ENCODE data around the gene ZFAND3.

ZFAND3 gene

GRCh38 chr6:38170666-38171355 lies 351.3 kb downstream of the ZFAND3 start:
- in situ Hi-C loops (cut with MboI; ENCODE audit: low sequenced_read_pairs): no loop called here

GRCh38 chr6:38171997-38172738 lies 352.6 kb downstream of the ZFAND3 start:
- Histone ChIP-seq H3K4me3 (no peak overlapping the region), H3K4me1 (peaks cover 8% of the 10 kb centered on the region), H3K9me3 (no peaks in the 10 kb centered on the region), H3K36me3 (replicated peaks) (no peaks in the 10 kb centered on the region), H3K27me3 (ENCODE audit: low read depth) (no peaks in the 10 kb centered on the region)
- in situ Hi-C loops (cut with MboI; ENCODE audit: low sequenced_read_pairs): no loop called here
- DNase-seq (ENCODE audit: low spot score in 2 of 2): no peak

More at GRCh38 chr6:38170666-38171355, 351.3 kb downstream of the ZFAND3 start:
- no peaks in the 10 kb centered on the region for H3K36me3 ChIP-seq (replicated peaks)
- H3K9me3 ChIP-seq: no peaks in the 10 kb centered on the region
- no peaks in the 10 kb centered on the region for H3K27me3 ChIP-seq (ENCODE audit: low read depth)
- no peaks in the 10 kb centered on the region for H3K4me1 ChIP-seq
- DNase-seq (ENCODE audit: low spot score in 2 of 2): no peak
- H3K4me3 ChIP-seq: no peak overlapping the region

- Histone ChIP-seq H3K4me1 (peaks cover 13% of the 10 kb centered on the region), H3K27me3 (ENCODE audit: low read depth) (no peaks in the 10 kb centered on the region), H3K9me3 (no peaks in the 10 kb centered on the region), H3K4me3 (no peak overlapping the region), H3K36me3 (replicated peaks) (no peaks in the 10 kb centered on the region)
- in situ Hi-C loops (cut with MboI; ENCODE audit: low sequenced_read_pairs): no loop called here
- no peak for DNase-seq (ENCODE audit: low spot score in 2 of 2)
These were observed 353.3 kb downstream of the ZFAND3 start for GRCh38 chr6:38172739-38173410.

- Histone ChIP-seq H3K9me3 (no peaks in the 10 kb centered on the region), H3K4me1 (peaks cover 13% of the 10 kb centered on the region), H3K27me3 (ENCODE audit: low read depth) (no peaks in the 10 kb centered on the region), H3K36me3 (replicated peaks) (no peaks in the 10 kb centered on the region), H3K4me3 (no peak overlapping the region)
- no peak for DNase-seq (ENCODE audit: low spot score in 2 of 2)
- in situ Hi-C loops (cut with MboI; ENCODE audit: low sequenced_read_pairs): no loop called here
These were observed 354.4 kb downstream of the ZFAND3 start for GRCh38 chr6:38173909-38174308.

GRCh38 chr6:38174315-38174714 lies 354.8 kb downstream of the ZFAND3 start:
- no peaks in the 10 kb centered on the region for H3K27me3 ChIP-seq (ENCODE audit: low read depth)
- DNase-seq (ENCODE audit: low spot score in 2 of 2): no peak
- H3K4me1 ChIP-seq: peaks cover 13% of the 10 kb centered on the region
- H3K9me3 ChIP-seq: no peaks in the 10 kb centered on the region
- in situ Hi-C loops (cut with MboI; ENCODE audit: low sequenced_read_pairs): no loop called here
- no peak overlapping the region for H3K4me3 ChIP-seq
- no peaks in the 10 kb centered on the region for H3K36me3 ChIP-seq (replicated peaks)

- Histone ChIP-seq H3K27me3 (ENCODE audit: low read depth) (no peaks in the 10 kb centered on the region), H3K36me3 (replicated peaks) (no peaks in the 10 kb centered on the region), H3K4me3 (no peak overlapping the region), H3K4me1 (peaks cover 13% of the 10 kb centered on the region), H3K9me3 (no peaks in the 10 kb centered on the region)
- DNase-seq (ENCODE audit: low spot score in 2 of 2): no peak
- in situ Hi-C loops (cut with MboI; ENCODE audit: low sequenced_read_pairs): no loop called here
These were observed 355.4 kb downstream of the ZFAND3 start for GRCh38 chr6:38174806-38175495.

GRCh38 chr6:38175786-38176185 lies 356.3 kb downstream of the ZFAND3 start:
- no peaks in the 10 kb centered on the region for H3K36me3 ChIP-seq (replicated peaks)
- no peaks in the 10 kb centered on the region for H3K9me3 ChIP-seq
- no peaks in the 10 kb centered on the region for H3K27me3 ChIP-seq (ENCODE audit: low read depth)
- H3K4me1 ChIP-seq: peaks cover 13% of the 10 kb centered on the region
- in situ Hi-C loops (cut with MboI; ENCODE audit: low sequenced_read_pairs): no loop called here
- DNase-seq (ENCODE audit: low spot score in 2 of 2): no peak
- H3K4me3 ChIP-seq: no peak overlapping the region

GRCh38 chr6:38176797-38177751 lies 357.5 kb downstream of the ZFAND3 start:
- Histone ChIP-seq H3K27me3 (ENCODE audit: low read depth) (no peaks in the 10 kb centered on the region), H3K9me3 (no peaks in the 10 kb centered on the region), H3K4me3 (no peak overlapping the region), H3K4me1 (peaks cover 13% of the 10 kb centered on the region), H3K36me3 (replicated peaks) (no peaks in the 10 kb centered on the region)
- in situ Hi-C loops (cut with MboI; ENCODE audit: low sequenced_read_pairs): no loop called here
- peak; percentile 75 to 78 for DNase-seq (ENCODE audit: low spot score in 2 of 2)

GRCh38 chr6:38177882-38178583 lies 358.5 kb downstream of the ZFAND3 start:
- in situ Hi-C loops (cut with MboI; ENCODE audit: low sequenced_read_pairs): no loop called here
- Histone ChIP-seq H3K4me1 (peaks cover 13% of the 10 kb centered on the region), H3K36me3 (replicated peaks) (no peaks in the 10 kb centered on the region), H3K4me3 (no peak overlapping the region), H3K27me3 (ENCODE audit: low read depth) (no peaks in the 10 kb centered on the region), H3K9me3 (no peaks in the 10 kb centered on the region)
- no peak for DNase-seq (ENCODE audit: low spot score in 2 of 2)

- Histone ChIP-seq H3K36me3 (replicated peaks) (no peaks in the 10 kb centered on the region), H3K4me1 (peaks cover 13% of the 10 kb centered on the region), H3K4me3 (no peak overlapping the region), H3K27me3 (ENCODE audit: low read depth) (no peaks in the 10 kb centered on the region), H3K9me3 (no peaks in the 10 kb centered on the region)
- in situ Hi-C loops (cut with MboI; ENCODE audit: low sequenced_read_pairs): no loop called here
- DNase-seq (ENCODE audit: low spot score in 2 of 2): no peak
These were observed 359.0 kb downstream of the ZFAND3 start for GRCh38 chr6:38178584-38178886.

GRCh38 chr6:38179300-38179699 lies 359.8 kb downstream of the ZFAND3 start:
- H3K36me3 ChIP-seq (replicated peaks): no peaks in the 10 kb centered on the region
- H3K27me3 ChIP-seq (ENCODE audit: low read depth): no peaks in the 10 kb centered on the region
- H3K4me3 ChIP-seq: no peak overlapping the region
- H3K9me3 ChIP-seq: no peaks in the 10 kb centered on the region
- peak in 1 of 2 experiments; percentile 6 for DNase-seq (ENCODE audit: low spot score in 2 of 2)
- peaks cover 13% of the 10 kb centered on the region for H3K4me1 ChIP-seq
- in situ Hi-C loops (cut with MboI; ENCODE audit: low sequenced_read_pairs): no loop called here

GRCh38 chr6:38179794-38180430 lies 360.4 kb downstream of the ZFAND3 start:
- H3K36me3 ChIP-seq (replicated peaks): no peaks in the 10 kb centered on the region
- H3K27me3 ChIP-seq (ENCODE audit: low read depth): no peaks in the 10 kb centered on the region
- in situ Hi-C loops (cut with MboI; ENCODE audit: low sequenced_read_pairs): no loop called here
- no peaks in the 10 kb centered on the region for H3K9me3 ChIP-seq
- peaks cover 13% of the 10 kb centered on the region for H3K4me1 ChIP-seq
- H3K4me3 ChIP-seq: no peak overlapping the region
- peak in 1 of 2 experiments; percentile 3 for DNase-seq (ENCODE audit: low spot score in 2 of 2)
